Spinal cord (tissue), 10 donors: ENCODE measurements around the gene BIRC3. TPM values are rescaled to one million over a fixed set of nuclear protein-coding genes. Genes with fewer than 3 reads are reported as not detected.
"Not testable (repeated sequence)": the region's sequence is repeated elsewhere in the genome, so short reads cannot be mapped to it uniquely, and the experiment has no call there.

Experiments
- DNase-seq, 6 donors: peaks; one replicate each; pipeline versions ENCODE4 v3.0.0 to v3.0.0-alpha.2; 2013 to 2015; ENCODE audit warnings: low spot score in 6 of 6, low read depth in 4 of 6
- H3K27ac ChIP-seq: one replicate; pipeline ENCODE4 v1.5.1; 2013; ENCODE audit warnings: low read depth, low read length, control low read depth
- H3K27me3 ChIP-seq: one replicate; pipeline ENCODE4 v1.6.1; 2013; ENCODE audit warnings: low read length; ENCODE audit not compliant: control insufficient read depth, insufficient read depth
- H3K36me3 ChIP-seq: one replicate; pipeline ENCODE4 v1.6.1; 2013; ENCODE audit warnings: low read length; ENCODE audit not compliant: control insufficient read depth, insufficient read depth
- H3K4me1 ChIP-seq: one replicate; pipeline ENCODE4 v1.6.1; 2013; ENCODE audit warnings: low read length; ENCODE audit not compliant: control insufficient read depth, insufficient read depth
- H3K4me3 ChIP-seq: one replicate; pipeline ENCODE4 v1.5.1; 2013; ENCODE audit warnings: low read depth, low read length, control low read depth
- H3K9me3 ChIP-seq: one replicate; pipeline ENCODE4 v1.6.1; 2013; ENCODE audit warnings: low read length; ENCODE audit not compliant: control insufficient read depth, insufficient read depth
- WGBS: methylation state at CpG from one replicate; pipeline ENCODE4 v1.1.5; 2013; ENCODE audit warnings: missing lambda C conversion rate; ENCODE audit not compliant: insufficient coverage; 5-methylcytosine and 5-hydroxymethylcytosine counted together
- polyA plus RNA-seq, 2 donors: library from polyadenylated mRNA; unstranded; fragments of 120-200 nt; gene quantifications; one replicate each; pipeline ENCODE4 v1.2.1, GENCODE V29; 2013; ENCODE audit not compliant: insufficient read length in 2 of 2
- total RNA-seq, 2 donors: library from RNA; depleted of rRNA in 1 of 2; stranded (reverse); fragments of 120-200 nt in 1 of 2; fragments of >200 nt in 1 of 2; gene quantifications; one replicate each; pipeline versions ENCODE4 v1.2.3 to v1.2.4, GENCODE V29; 2013 to 2014
- donor health status: healthy.

Gene BIRC3
- total and polyA plus RNA-seq, 4 donors, result 1.8 to 6.2 (median 3.1) TPM

DNA sequence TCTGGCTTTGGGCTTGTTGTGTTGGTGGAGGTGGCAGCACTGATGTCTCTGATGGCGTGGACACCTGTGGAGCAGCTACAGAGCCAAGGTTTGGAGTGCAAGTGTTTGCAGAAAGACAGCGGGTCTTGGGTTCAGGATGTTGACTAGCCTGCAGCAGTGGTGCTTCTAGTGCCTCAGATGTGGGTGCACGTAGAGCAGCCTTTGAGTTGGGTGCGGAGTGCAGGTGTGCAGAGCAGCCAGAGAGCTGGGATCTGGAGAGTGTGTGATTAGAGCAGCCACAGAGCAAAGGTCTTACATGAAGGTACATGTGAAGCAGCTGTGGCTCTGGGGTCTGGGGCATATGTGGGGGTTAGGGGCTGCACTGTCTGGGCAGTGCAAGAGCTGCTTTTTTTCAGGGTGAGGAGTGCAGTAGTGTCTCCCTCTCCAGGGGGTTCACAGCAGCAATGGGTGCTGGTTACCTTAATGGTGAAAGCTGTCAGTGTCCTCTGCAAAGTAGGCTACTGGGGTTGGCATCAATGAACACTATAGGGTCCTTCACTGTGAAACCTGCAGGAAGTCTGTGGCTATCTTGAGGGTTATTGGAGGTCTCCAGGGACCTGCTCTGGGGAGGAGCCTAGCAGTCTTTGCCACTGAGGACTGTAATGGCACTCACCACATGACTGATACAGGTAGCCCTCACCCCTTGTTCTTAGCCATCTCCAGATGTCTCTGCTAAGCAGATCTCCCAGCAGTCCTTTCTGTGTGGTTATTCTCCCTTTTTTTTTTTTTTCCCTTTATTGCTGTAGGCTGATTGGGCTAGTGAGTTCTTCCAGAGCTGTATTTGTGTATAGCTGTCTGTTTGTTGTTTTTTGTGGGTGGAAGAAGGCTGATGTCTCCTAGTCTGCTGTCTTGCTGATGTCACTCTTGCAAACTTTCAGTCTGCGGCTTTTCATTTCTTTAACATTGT lies 44.1 kb downstream of the BIRC3 start:
- Histone ChIP-seq H3K36me3 (peaks cover 16% of the 10 kb centered on the region), H3K9me3 (peaks cover 1% of the 10 kb centered on the region), H3K27ac (no peak overlapping the region), H3K4me3 (no peak overlapping the region), H3K4me1 (no peaks in the 10 kb centered on the region), H3K27me3 (no peaks in the 10 kb centered on the region)
- 100% methylated on average over 4 of the region's 5 CpGs for WGBS
- DNase-seq, result no peak

DNA sequence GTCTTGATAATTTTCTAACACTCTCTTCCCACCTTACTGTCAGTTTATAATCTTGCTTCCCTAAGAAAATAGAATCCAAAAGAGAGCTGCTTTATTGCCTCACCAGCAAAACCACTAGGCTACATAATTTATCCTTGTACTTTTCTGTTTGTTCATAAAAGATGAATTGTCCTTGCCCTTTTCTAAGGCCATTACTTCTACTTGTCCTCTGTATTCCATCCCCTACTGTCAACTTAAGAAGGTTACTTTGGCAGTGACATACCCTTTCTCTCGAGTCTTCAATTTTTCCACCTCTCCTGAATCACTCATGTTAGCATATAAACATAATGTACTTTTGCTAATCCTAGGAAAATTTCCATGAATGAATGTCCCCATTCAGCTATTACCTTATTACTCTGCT lies 47.7 kb downstream of the BIRC3 start:
- no peak for DNase-seq
- Histone ChIP-seq H3K4me1 (no peaks in the 10 kb centered on the region), H3K4me3 (no peak overlapping the region), H3K27me3 (no peaks in the 10 kb centered on the region), H3K27ac (no peak overlapping the region), H3K36me3 (peaks cover 19% of the 10 kb centered on the region), H3K9me3 (peaks cover 1% of the 10 kb centered on the region)
- no CpG with 5 or more reads among the region's 1 CpG for WGBS

DNA sequence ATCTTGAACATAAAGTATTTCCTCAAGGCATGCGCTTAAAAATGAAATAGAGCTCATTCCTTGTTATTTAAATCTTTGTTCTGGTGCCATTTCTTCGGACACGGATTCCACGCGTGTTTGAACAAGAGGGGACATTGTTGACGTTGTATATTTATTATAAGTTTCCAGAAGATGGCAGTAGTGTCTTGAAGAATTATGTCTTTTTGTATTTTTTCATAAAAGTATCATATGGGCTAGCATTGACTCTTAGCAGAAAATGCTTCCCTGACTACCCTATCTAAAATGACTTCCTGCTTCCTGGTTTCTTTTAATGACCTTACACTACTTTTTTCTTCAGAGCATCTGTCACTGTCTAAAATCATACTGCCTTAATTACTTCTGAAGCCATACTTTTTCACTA lies 50.1 kb downstream of the BIRC3 start:
- H3K9me3 ChIP-seq, result no peaks in the 10 kb centered on the region
- DNase-seq, result peak in 3 of 6 donors; percentile 4 to 47 (median 25)
- H3K27ac ChIP-seq, result no peak overlapping the region
- H3K27me3 ChIP-seq, result no peaks in the 10 kb centered on the region
- H3K36me3 ChIP-seq, result peaks cover 12% of the 10 kb centered on the region
- H3K4me3 ChIP-seq, result no peak overlapping the region
- no CpG with 5 or more reads among the region's 6 CpGs for WGBS
- no peaks in the 10 kb centered on the region for H3K4me1 ChIP-seq

DNA sequence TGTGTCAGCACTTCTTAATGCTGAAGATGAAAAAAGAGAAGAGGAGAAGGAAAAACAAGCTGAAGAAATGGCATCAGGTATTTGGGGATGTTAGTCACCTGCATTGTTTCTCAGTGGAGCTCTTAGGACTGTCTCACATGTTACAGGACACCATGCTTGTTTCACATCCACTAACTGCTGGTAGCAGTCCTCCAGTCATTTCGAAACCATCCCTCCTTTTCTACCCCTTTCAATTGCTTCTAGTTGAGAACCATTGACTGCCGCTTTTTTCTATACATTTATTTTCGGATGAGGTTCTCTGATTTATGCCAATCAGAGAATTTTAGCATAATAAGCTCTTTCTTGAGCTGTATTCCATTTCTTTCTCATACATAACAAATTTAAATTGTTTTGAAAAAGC lies 51.2 kb downstream of the BIRC3 start:
- Histone ChIP-seq H3K4me1 (no peaks in the 10 kb centered on the region), H3K4me3 (no peak overlapping the region), H3K27ac (no peak overlapping the region), H3K9me3 (no peaks in the 10 kb centered on the region), H3K27me3 (no peaks in the 10 kb centered on the region), H3K36me3 (peaks cover 12% of the 10 kb centered on the region)
- WGBS, result 95% methylated on average over 3 of the region's 3 CpGs
- no peak for DNase-seq

DNA sequence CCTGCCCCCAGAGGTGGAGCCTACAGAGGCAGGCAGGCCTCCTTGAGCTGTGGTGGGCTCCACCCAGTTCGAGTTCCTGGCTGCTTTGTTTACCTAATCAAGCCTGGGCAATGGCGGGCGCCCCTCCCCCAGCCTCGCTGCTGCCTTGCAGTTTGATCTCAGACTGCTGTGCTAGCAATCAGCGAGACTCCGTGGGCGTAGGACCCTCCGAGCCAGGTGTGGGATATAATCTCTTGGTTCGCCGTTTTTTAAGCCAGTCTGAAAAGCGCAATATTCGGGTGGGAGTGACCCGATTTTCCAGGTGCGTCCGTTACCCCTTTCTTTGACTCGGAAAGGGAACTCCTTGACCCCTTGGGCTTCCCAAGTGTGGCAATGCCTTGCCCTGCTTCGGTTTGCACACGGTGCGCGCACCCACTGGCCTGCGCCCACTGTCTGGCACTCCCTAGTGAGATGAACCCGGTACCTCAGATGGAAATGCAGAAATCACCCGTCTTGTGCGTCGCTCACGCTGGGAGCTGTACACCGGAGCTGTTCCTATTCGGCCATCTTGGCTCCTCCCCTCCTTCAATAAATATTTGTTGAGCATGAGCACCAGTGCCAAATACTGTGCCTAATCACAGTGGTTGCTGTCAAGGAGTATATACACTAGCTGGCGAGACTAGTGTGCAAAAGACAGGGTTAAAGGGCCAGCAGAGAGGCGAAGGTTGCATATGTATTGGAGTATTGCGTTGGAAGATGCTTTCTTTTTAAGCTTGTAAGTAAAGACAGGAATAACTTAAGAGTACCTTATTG lies 57.5 kb downstream of the BIRC3 start:
- not testable (repeated sequence) for H3K36me3 ChIP-seq, H3K27me3 ChIP-seq, DNase-seq, H3K4me1 ChIP-seq, H3K9me3 ChIP-seq, H3K27ac ChIP-seq, H3K4me3 ChIP-seq
- WGBS, result 83% methylated on average over 24 of the region's 31 CpGs

DNA sequence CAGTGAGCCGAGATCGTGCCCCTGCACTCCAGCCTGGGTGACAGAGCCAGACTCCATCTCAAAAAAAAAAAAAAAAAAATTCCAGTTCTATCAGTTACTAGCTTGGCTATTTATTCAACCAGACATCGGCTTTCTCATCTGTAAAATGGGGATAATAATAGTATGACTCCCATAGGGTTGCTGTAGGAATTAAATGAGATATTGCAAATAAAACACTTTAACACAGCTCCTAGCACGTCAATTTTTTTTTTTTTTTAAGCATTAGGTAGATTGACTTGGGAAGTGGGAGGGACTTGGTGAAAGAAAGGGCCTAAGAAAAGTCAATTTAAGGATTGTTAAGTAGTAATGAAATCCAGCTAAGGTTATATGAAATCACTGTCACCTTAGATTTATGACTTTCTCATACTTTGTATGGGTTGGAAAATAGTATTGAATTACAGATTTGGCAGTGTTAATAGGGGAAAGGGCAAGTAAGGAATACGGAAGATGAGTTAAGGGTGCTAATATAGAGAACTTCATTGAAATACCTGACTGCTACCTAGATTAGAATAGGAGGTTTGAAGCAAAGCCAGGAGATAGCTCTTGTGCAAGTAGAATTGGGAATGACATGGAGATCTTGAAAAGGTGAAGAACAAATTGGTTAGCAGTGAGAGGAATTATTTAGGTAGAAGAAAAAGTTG lies 58.6 kb downstream of the BIRC3 start:
- no peak overlapping the region for H3K4me3 ChIP-seq
- no peak overlapping the region for H3K27ac ChIP-seq
- WGBS, result 92% methylated on average over 2 of the region's 5 CpGs
- peaks cover 8% of the 10 kb centered on the region for H3K36me3 ChIP-seq
- no peaks in the 10 kb centered on the region for H3K4me1 ChIP-seq
- H3K9me3 ChIP-seq, result no peaks in the 10 kb centered on the region
- DNase-seq, result no peak
- H3K27me3 ChIP-seq, result no peaks in the 10 kb centered on the region

DNA sequence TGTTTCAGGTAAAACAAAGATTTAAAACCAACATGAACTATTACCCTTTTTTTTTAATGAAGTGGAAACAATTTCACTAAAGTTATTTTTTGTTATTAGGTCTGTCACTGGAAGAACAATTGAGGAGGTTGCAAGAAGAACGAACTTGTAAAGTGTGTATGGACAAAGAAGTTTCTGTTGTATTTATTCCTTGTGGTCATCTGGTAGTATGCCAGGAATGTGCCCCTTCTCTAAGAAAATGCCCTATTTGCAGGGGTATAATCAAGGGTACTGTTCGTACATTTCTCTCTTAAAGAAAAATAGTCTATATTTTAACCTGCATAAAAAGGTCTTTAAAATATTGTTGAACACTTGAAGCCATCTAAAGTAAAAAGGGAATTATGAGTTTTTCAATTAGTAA lies 60.6 kb downstream of the BIRC3 start:
- Histone ChIP-seq H3K36me3 (peaks cover 11% of the 10 kb centered on the region), H3K27me3 (no peaks in the 10 kb centered on the region), H3K27ac (no peak overlapping the region), H3K4me3 (no peak overlapping the region), H3K9me3 (no peaks in the 10 kb centered on the region), H3K4me1 (no peaks in the 10 kb centered on the region)
- no peak for DNase-seq
- 29% methylated on average over 1 of the region's 2 CpGs for WGBS

DNA sequence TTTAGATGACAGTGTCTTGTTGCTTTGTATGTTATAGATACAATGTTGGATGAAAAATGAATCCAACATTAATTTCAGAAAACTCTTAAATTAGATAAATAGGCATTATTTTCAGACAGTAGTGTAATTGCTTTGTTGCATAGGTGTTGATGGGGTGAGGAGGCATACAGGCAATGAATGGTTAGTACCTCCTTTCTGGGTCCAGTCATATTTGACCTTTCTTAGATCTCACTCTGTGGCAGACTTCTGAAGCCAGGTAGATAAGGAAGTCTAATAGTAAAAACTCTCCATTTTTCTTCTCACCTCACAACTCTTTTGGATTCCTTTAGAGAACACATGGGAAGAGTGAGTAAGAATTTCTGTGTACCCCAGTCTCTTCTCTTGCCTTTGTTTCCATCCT lies 61.5 kb downstream of the BIRC3 start:
- Histone ChIP-seq H3K9me3 (no peaks in the 10 kb centered on the region), H3K4me1 (no peaks in the 10 kb centered on the region), H3K27me3 (no peaks in the 10 kb centered on the region), H3K27ac (no peak overlapping the region), H3K36me3 (peaks cover 11% of the 10 kb centered on the region), H3K4me3 (no peak overlapping the region)
- no peak for DNase-seq

DNA sequence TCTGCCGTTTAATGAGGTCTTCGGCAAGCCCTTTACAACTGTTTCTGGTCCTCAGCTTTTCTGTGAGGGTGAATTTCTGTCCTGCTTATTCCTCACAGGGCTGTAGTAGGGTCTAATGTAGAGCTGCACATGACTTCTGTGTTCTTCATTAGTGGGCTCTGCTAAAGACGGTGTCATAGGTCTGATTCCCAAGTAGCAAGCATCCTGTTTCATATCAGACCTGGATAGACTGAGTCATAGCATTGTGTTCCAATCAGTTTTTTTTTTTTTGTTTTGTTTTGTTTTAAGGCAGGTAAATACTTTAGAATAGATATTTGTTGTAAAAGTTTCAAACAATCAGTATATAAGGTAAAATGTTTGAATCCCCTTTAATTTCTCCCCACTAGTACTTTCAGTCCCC lies 65.1 kb downstream of the BIRC3 start:
- Histone ChIP-seq H3K27ac (no peak overlapping the region), H3K27me3 (no peaks in the 10 kb centered on the region), H3K4me1 (peaks cover 6% of the 10 kb centered on the region), H3K36me3 (peaks cover 11% of the 10 kb centered on the region), H3K9me3 (no peaks in the 10 kb centered on the region), H3K4me3 (no peak overlapping the region)
- DNase-seq, result no peak
- 93% methylated on average over 3 of the region's 3 CpGs for WGBS
